Sigmoid colon (tissue), 7 donors: ENCODE data around the gene HAO1. TPM values are rescaled to one million over a fixed set of nuclear protein-coding genes. Genes with fewer than 3 reads are reported as not detected.

Experiments used
- DNase-seq: peaks from one replicate; pipeline ENCODE4 v3.0.0-alpha.2; 2019
- H3K27ac ChIP-seq, 4 donors: fragments of 200-600 bp; sonication (generic); one replicate each; pipeline ENCODE4 v1.5.1; 2016 to 2019; ENCODE audit warnings: mild to moderate bottlenecking in 1 of 4
- H3K27me3 ChIP-seq, 3 donors: fragments of 200-600 bp; sonication (generic); one replicate each; pipeline ENCODE4 v1.5.1; 2019; ENCODE audit warnings: mild to moderate bottlenecking in 1 of 3
- H3K36me3 ChIP-seq, 4 donors: fragments of 200-600 bp; sonication (generic); one replicate each; pipeline ENCODE4 v1.5.1; 2016 to 2019
- H3K4me1 ChIP-seq, 4 donors: fragments of 200-600 bp; sonication (generic); one replicate each; pipeline ENCODE4 v1.5.1; 2017 to 2019
- H3K4me3 ChIP-seq, 4 donors: fragments of 200-600 bp; sonication (generic); one replicate each; pipeline ENCODE4 v1.5.1; 2017 to 2019; ENCODE audit warnings: mild to moderate bottlenecking in 2 of 4, moderate library complexity in 1 of 4
- H3K9me3 ChIP-seq, 4 donors: fragments of 200-600 bp in 3 of 4; sonication (generic) in 3 of 4; one replicate each; pipeline versions ENCODE4 v1.5.1 to v1.6.1; 2013 to 2019
- CTCF ChIP-seq, 4 experiments: fragments of 450-650 bp in 3 of 4; fragments of 200-600 bp in 1 of 4; IDR thresholded peaks; one replicate each; pipeline ENCODE4 v1.5.1; 2016 to 2019; ENCODE audit warnings: antibody characterized with exemption in 4 of 4, mild to moderate bottlenecking in 3 of 4, moderate library complexity in 2 of 4
- EP300 ChIP-seq, 4 donors: sonication (generic); formaldehyde crosslinking; IDR thresholded peaks; one replicate each; pipeline ENCODE4 v1.6.1; 2017; ENCODE audit warnings: antibody characterized with exemption in 4 of 4
- POLR2A ChIP-seq, 2 donors: fragments of 450-650 bp; IDR thresholded peaks; one replicate each; pipeline ENCODE4 v1.6.1; 2016; ENCODE audit warnings: antibody characterized with exemption in 2 of 2, mild to moderate bottlenecking in 2 of 2, moderate library complexity in 2 of 2
- POLR2AphosphoS5 ChIP-seq, 4 donors: sonication (generic); formaldehyde crosslinking; IDR thresholded peaks; one replicate each; pipeline ENCODE4 v1.6.1; 2017; ENCODE audit warnings: antibody characterized with exemption in 4 of 4
- WGBS, 2 donors: extraction: QIAGEN DNeasy Blood & Tissue Kit; methylation state at CpG; one replicate each; pipeline ENCODE4 v1.1.7; 2013; 5-methylcytosine and 5-hydroxymethylcytosine counted together
- intact Hi-C: fragments of 100-400 bp; cut with DNase I; formaldehyde crosslinking; loops from one replicate; pipeline ENCODE4 v1.15.1; 2023
- polyA plus RNA-seq, 3 donors: library from polyadenylated mRNA; stranded (reverse); fragments of 200-250 nt; gene quantifications; one replicate each; pipeline ENCODE4 v1.2.3, GENCODE V29; 2013
- total RNA-seq, 4 donors: library from RNA; depleted of rRNA; stranded (reverse); fragments of >200 nt; gene quantifications; one replicate each; pipeline ENCODE4 v1.1.0, GENCODE V29; 2016
- donor health status: healthy with polysubstance abuse.
- donor health status: Bipolar disorder and iron deficiency.
- donor health status: healthy.

Gene HAO1
- total RNA-seq (not detected), polyA plus RNA-seq (not detected)

GRCh38 chr20:7940341-7940740, at the start of gene HAO1:
TSS of gene HAO1 (minus strand) at chr20:7940458. CDS start at chr20:7940422, 36 bp downstream.
- Histone ChIP-seq H3K9me3 (no peaks in the 10 kb centered on the region), H3K27ac (no peak within 1 kb of the TSS), H3K4me3 (no peak within 1 kb of the TSS), H3K27me3 (no peaks in the 10 kb centered on the region), H3K36me3 (no peaks in the 10 kb centered on the region), H3K4me1 (peaks cover 0 to 10% (median 4%) of the 10 kb centered on the region in 4 donors)
- TF ChIP-seq POLR2A (IDR thresholded peaks at IDR 0.05) (no peak), EP300 (IDR thresholded peaks at IDR 0.05) (no peak), CTCF (IDR thresholded peaks at IDR 0.05) (no peak), POLR2AphosphoS5 (IDR thresholded peaks at IDR 0.05) (no peak)
- 37 to 88% methylated on average over 3 of the region's 3 CpGs for WGBS, 2 donors
- DNase-seq = no peak
- intact Hi-C loops = no loop called here

GRCh38 chr20:7989379-7989778, 49.1 kb upstream of the HAO1 start:
- no peak for DNase-seq
- intact Hi-C loops = no loop called here
- Histone ChIP-seq H3K27me3 (no peaks in the 10 kb centered on the region), H3K4me1 (no peaks in the 10 kb centered on the region), H3K27ac (no peak overlapping the region), H3K4me3 (no peak overlapping the region), H3K9me3 (no peaks in the 10 kb centered on the region), H3K36me3 (peaks cover 4 to 73% (median 6%) of the 10 kb centered on the region in 4 donors)
- WGBS, 2 donors = 74 to 83% methylated on average over 1 of the region's 1 CpG
- TF ChIP-seq POLR2A (IDR thresholded peaks at IDR 0.05) = no peak
- no peak for TF ChIP-seq POLR2AphosphoS5 (IDR thresholded peaks at IDR 0.05)
- TF ChIP-seq CTCF (IDR thresholded peaks at IDR 0.05) = no peak
- TF ChIP-seq EP300 (IDR thresholded peaks at IDR 0.05) = no peak

DNA sequence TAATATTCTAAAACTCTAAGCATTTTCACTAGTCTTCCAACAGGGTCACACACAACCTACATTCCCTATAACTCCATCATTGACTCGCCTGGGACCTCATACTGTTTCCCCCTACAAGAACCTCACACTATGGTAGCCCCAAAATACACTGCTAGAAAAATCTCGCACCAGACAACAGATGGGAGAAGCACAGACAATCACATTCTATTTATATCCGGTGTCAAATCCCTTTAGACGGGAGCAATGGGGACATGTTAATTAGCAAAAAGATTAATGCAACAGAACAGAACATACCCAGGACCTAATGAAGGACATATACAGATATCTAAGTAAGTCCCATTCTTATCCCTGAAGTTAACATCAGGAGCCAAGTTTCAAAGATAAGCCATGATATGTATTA, 45.7 kb upstream of the HAO1 start:
- intact Hi-C loops = no loop called here
- Histone ChIP-seq H3K4me3 (no peak overlapping the region), H3K27ac (no peak overlapping the region), H3K27me3 (no peaks in the 10 kb centered on the region), H3K36me3 (peaks cover 5 to 83% (median 11%) of the 10 kb centered on the region in 4 donors), H3K4me1 (no peaks in the 10 kb centered on the region), H3K9me3 (no peaks in the 10 kb centered on the region)
- no peak for TF ChIP-seq POLR2A (IDR thresholded peaks at IDR 0.05)
- TF ChIP-seq EP300 (IDR thresholded peaks at IDR 0.05) = no peak
- no peak for TF ChIP-seq CTCF (IDR thresholded peaks at IDR 0.05)
- no peak for TF ChIP-seq POLR2AphosphoS5 (IDR thresholded peaks at IDR 0.05)
- WGBS, 2 donors = 97% methylated on average over 4 of the region's 4 CpGs
- no peak for DNase-seq

- WGBS, 2 donors = 94 to 96% methylated on average over 2 of the region's 2 CpGs
- no peaks in the 10 kb centered on the region for H3K4me1 ChIP-seq
- H3K27me3 ChIP-seq = no peaks in the 10 kb centered on the region
- TF ChIP-seq POLR2A (IDR thresholded peaks at IDR 0.05) (no peak), CTCF (IDR thresholded peaks at IDR 0.05) (no peak), POLR2AphosphoS5 (IDR thresholded peaks at IDR 0.05) (no peak), EP300 (IDR thresholded peaks at IDR 0.05) (no peak)
- DNase-seq = no peak
- H3K9me3 ChIP-seq = no peaks in the 10 kb centered on the region
- H3K4me3 ChIP-seq = no peak overlapping the region
- peaks cover 5 to 77% (median 11%) of the 10 kb centered on the region in 4 donors for H3K36me3 ChIP-seq
- no peak overlapping the region for H3K27ac ChIP-seq
- intact Hi-C loops = loop anchor here (5.0 kb wide), 2 partner anchors 47 to 738 kb away; no protein-coding TSS in a partner anchor
These were observed 43.9 kb upstream of the HAO1 start for GRCh38 chr20:7984192-7984591.

- Histone ChIP-seq H3K36me3 (peaks cover 5 to 59% (median 11%) of the 10 kb centered on the region in 4 donors), H3K4me3 (no peak overlapping the region), H3K27ac (no peak overlapping the region), H3K4me1 (no peaks in the 10 kb centered on the region), H3K9me3 (no peaks in the 10 kb centered on the region), H3K27me3 (no peaks in the 10 kb centered on the region)
- intact Hi-C loops = loop anchor here (5.0 kb wide), 2 partner anchors 44 to 741 kb away; no protein-coding TSS in a partner anchor
- no peak for TF ChIP-seq POLR2AphosphoS5 (IDR thresholded peaks at IDR 0.05)
- no peak for TF ChIP-seq EP300 (IDR thresholded peaks at IDR 0.05)
- no peak for TF ChIP-seq POLR2A (IDR thresholded peaks at IDR 0.05)
- TF ChIP-seq CTCF (IDR thresholded peaks at IDR 0.05) = no peak
- no peak for DNase-seq
These were observed 41.1 kb upstream of the HAO1 start for GRCh38 chr20:7981374-7981773.
